ENCODE measurements around the gene CAMTA2. TPM values are rescaled to one million over a fixed set of nuclear protein-coding genes. Genes with fewer than 3 reads are reported as not detected.

CAMTA2 gene
- total and polyA plus RNA-seq, 9 of the 15 experiments (the other 6 are each of a cell fraction or from before 2014, with no cell fraction given), result 0.24 to 25.1 (median 6.3) TPM

GRCh38 chr17:4944554-4945175 is 42.8 kb downstream of the CAMTA2 start:
- Histone ChIP-seq H3K27ac (ENCODE audit: extremely low read depth, low read depth, low read length) (peak overlapping the region; percentile 79), H3K9ac (ENCODE audit: insufficient read depth in 1 of 2, low read depth in 2 of 2, low read length in 2 of 2) (peak overlapping the region; percentile 30 to 73; a peak in 3 of 4 replicates), H3K4me2 (ENCODE audit: insufficient read depth, low read length) (peak overlapping the region; percentile 93), H3K36me3 (ENCODE audit: control insufficient read depth, insufficient read depth, low read length) (peaks cover 65% of the 10 kb centered on the region), H3K4me1 (replicated peaks in 1 of 2; ENCODE audit: control insufficient read depth in 2 of 2, insufficient read depth in 2 of 2, low read length in 2 of 2) (peaks cover 20 to 28% of the 10 kb centered on the region in 2 experiments; a peak in 4 of 5 replicates), H3K9me3 (replicated peaks; ENCODE audit: control insufficient read depth, insufficient read depth, low read depth, low read length) (no peaks in the 10 kb centered on the region), H4K20me1 (replicated peaks; ENCODE audit: control insufficient read depth, insufficient read depth, low read length) (peaks cover 22% of the 10 kb centered on the region), H3K9me1 (ENCODE audit: control insufficient read depth, insufficient read depth, low read length) (no peaks in the 10 kb centered on the region), H3K27me3 (ENCODE audit: control insufficient read depth in 2 of 2, insufficient read depth in 2 of 2, low read length in 2 of 2) (no peaks in the 10 kb centered on the region), H3K4me3 (no peak overlapping the region), H2AFZ (ENCODE audit: low read depth, low read length) (no peak overlapping the region), H3K79me2 (ENCODE audit: control insufficient read depth, insufficient read depth, low read length) (peaks cover 80% of the 10 kb centered on the region)
- ATAC-seq, result no peak
- intact Hi-C loops (cut with micrococcal nuclease) (loop anchor here (1.0 kb wide), 1 partner anchor 23 kb away; the partner anchor contains the start of gene SPAG7), in situ Hi-C loops (cut with MboI) (no loop called here)
- FAIRE-seq, result no peak
- WGBS (ENCODE audit: insufficient coverage, low coverage, missing lambda C conversion rate), result 34% methylated on average over 3 of the region's 8 CpGs
- CTCF ChIA-PET (ENCODE audit: low intra/inter-chr PET ratio), result no interaction called here
- no TSS peak for BruUV-seq (replicated peaks)
- POLR2A ChIA-PET, result interaction anchor here (0.6 to 1.6 kb wide), 4 partner anchors 18 to 53 kb away, joined by 3 read pairs; partner anchors contain the start of genes INCA1 and KIF1C
- DNase-seq (ENCODE audit: extremely low read depth in 1 of 4, low spot score in 3 of 4), result no peak
- no peak for TF ChIP-seq POLR3A (IDR thresholded peaks at IDR 0.05; ENCODE audit: borderline replicate concordance, extremely low read depth, insufficient read depth, insufficient read length)
- TF ChIP-seq ATF7 (IDR thresholded peaks at IDR 0.05), result no peak
- TF ChIP-seq KLF6 (CRISPR knock-in tag; IDR thresholded peaks at IDR 0.05; ENCODE audit: borderline replicate concordance), result no peak
- no peak for TF ChIP-seq ZNF551 (CRISPR knock-in tag; IDR thresholded peaks at IDR 0.05)
- TF ChIP-seq CBFA2T2 (conservative IDR thresholded peaks at IDR 0.05), result no peak
- TF ChIP-seq POLR2AphosphoS5 (IDR thresholded peaks at IDR 0.05; ENCODE audit: control insufficient read depth, insufficient read depth, low read depth, low read length), result peak; percentile 48; the same call in 1 of the 2 replicates
- TF ChIP-seq EP300 (IDR thresholded peaks at IDR 0.05; ENCODE audit: low read length), result no peak
- peak; percentile 84 for TF ChIP-seq SUPT5H (IDR thresholded peaks at IDR 0.05)
- no peak for TF ChIP-seq ZNF507 (tag; conservative IDR thresholded peaks at IDR 0.05)
- TF ChIP-seq POLR2B (IDR thresholded peaks at IDR 0.05; ENCODE audit: low read depth, partially characterized antibody), result peak; percentile 79
- no peak for TF ChIP-seq DNMT1 (IDR thresholded peaks at IDR 0.05)
- TF ChIP-seq, protein P1, sequence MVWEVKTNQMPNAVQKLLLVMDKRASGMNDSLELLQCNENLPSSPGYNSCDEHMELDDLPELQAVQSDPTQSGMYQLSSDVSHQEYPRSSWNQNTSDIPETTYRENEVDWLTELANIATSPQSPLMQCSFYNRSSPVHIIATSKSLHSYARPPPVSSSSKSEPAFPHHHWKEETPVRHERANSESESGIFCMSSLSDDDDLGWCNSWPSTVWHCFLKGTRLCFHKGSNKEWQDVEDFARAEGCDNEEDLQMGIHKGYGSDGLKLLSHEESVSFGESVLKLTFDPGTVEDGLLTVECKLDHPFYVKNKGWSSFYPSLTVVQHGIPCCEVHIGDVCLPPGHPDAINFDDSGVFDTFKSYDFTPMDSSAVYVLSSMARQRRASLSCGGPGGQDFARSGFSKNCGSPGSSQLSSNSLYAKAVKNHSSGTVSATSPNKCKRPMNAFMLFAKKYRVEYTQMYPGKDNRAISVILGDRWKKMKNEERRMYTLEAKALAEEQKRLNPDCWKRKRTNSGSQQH (CRISPR knock-in tag; IDR thresholded peaks at IDR 0.05), result 0 out of 2 replicates have a peak, but pooled peaks have one; percentile 16
- TF ChIP-seq, protein P2, sequence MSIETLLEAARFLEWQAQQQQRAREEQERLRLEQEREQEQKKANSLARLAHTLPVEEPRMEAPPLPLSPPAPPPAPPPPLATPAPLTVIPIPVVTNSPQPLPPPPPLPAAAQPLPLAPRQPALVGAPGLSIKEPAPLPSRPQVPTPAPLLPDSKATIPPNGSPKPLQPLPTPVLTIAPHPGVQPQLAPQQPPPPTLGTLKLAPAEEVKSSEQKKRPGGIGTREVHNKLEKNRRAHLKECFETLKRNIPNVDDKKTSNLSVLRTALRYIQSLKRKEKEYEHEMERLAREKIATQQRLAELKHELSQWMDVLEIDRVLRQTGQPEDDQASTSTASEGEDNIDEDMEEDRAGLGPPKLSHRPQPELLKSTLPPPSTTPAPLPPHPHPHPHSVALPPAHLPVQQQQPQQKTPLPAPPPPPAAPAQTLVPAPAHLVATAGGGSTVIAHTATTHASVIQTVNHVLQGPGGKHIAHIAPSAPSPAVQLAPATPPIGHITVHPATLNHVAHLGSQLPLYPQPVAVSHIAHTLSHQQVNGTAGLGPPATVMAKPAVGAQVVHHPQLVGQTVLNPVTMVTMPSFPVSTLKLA (conservative IDR thresholded peaks at IDR 0.05), result no peak
- no peak for TF ChIP-seq ZNF239 (CRISPR knock-in tag; IDR thresholded peaks at IDR 0.05)
- peak; percentile 57 for TF ChIP-seq EWSR1 (IDR thresholded peaks at IDR 0.05; ENCODE audit: borderline replicate concordance, low read depth, partially characterized antibody)
- TF ChIP-seq ELF1 (tag; IDR thresholded peaks at IDR 0.05), result no peak
- TF ChIP-seq ZNF584 (CRISPR knock-in tag; IDR thresholded peaks at IDR 0.05; ENCODE audit: low read depth), result no peak
- no peak for TF ChIP-seq ZNF354B (CRISPR knock-in tag; IDR thresholded peaks at IDR 0.05)
- no peak for TF ChIP-seq SRSF1 (IDR thresholded peaks at IDR 0.05; ENCODE audit: low read depth, low read length)
- no peak for TF ChIP-seq XRCC5 (IDR thresholded peaks at IDR 0.05; ENCODE audit: low read depth, low read length)
- TF ChIP-seq NFATC3 (IDR thresholded peaks at IDR 0.05), result no peak
- TF ChIP-seq KAT2B (IDR thresholded peaks at IDR 0.05; ENCODE audit: low read depth, low read length), result no peak
